ENCODE data around the gene USP20.

USP20 gene

DNA sequence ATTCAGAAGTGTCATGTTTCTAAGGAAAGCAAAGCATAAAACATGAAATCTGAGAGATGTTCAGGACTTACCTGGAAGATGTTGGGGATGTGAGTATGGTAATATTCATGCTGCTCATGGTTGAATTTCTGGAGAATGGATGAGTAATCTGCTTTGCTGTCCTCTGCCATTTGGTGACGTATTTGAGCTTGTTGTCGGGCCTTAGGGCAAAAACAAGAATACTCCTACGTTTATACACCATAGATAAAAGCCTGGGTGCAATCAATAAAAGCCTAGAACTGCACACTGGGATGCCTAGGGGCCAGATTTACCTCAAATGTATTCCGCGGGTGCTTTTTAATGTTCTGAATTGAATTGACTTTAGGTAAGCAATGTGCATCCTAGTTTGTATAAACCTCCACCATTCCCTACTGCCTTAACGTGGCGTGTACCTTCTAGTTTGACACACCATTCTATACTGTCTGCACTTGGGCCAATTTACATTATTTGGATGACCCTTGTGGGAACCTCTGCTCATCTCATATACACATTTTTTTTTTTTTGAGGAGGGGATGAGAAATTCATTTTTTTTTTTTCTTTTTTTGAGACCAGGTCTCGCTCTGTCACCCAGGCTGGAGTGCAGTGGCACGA is 94.4 kb downstream of the USP20 start:
- no peak for DNase-seq

DNA sequence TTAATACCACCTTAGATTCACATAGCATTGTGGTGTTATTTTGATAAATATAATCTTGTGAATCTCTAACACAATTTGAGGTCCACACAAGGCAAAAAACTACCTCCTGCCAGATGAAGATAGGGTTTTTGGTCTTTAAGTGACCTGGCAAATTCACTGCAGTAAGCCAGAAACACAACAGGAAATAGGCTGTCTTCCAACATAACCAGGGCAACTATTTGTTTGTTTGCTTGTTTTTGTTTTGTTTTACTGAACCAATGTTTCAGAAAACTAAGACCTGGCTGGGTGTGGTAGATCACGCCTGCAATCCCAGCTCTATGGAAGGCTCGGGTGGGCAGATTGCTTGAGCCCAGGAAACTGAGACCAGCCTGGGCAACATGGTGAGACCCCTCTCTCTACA is 95.5 kb downstream of the USP20 start:
- peak; percentile 9 to 54 for DNase-seq

Data from CD4-positive, alpha-beta T cell treated with Interleukin-1 beta for 1 hour (primary cell).